ENCODE measurements around the gene RBM47. TPM values are rescaled to one million over a fixed set of nuclear protein-coding genes. Genes with fewer than 3 reads are reported as not detected.

Gene RBM47
- total and polyA plus RNA-seq, 3 donors from 2014 or later = 17.8 to 95.1 (median 51.7) TPM

DNA sequence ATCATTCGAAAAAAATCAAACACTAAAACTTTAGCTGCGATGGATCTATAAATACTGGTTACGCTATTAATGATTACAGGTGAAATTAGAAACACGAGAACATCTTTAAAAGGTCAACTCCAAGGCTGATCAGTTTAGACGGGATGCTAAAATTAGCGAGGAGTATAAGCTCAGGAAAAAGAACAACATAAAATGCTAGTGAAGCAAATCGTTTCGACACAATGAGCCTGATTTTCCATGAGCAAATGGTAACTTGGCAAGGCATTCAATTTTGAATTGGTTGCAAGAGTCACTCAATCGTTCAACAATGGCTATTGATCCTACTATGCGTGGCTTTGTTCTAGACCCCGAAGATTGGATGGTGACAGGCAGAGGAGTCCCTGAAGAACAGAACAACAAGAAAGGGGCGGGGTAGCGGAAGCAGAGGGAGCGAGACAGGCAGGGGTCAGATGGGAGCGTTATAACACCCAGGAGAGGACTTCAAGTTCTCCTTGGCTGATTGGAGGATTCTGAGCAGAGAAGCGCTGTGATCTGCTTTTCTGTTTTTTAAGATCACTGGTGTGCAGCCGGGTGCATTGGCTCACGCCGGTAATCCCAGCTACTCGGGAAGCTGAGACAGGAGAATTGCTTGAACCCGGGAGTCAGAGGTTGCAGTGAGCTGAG lies 146.5 kb downstream of the RBM47 start:
- no peak for TF ChIP-seq POLR2A (IDR thresholded peaks at IDR 0.05)
- TF ChIP-seq, protein P1, sequence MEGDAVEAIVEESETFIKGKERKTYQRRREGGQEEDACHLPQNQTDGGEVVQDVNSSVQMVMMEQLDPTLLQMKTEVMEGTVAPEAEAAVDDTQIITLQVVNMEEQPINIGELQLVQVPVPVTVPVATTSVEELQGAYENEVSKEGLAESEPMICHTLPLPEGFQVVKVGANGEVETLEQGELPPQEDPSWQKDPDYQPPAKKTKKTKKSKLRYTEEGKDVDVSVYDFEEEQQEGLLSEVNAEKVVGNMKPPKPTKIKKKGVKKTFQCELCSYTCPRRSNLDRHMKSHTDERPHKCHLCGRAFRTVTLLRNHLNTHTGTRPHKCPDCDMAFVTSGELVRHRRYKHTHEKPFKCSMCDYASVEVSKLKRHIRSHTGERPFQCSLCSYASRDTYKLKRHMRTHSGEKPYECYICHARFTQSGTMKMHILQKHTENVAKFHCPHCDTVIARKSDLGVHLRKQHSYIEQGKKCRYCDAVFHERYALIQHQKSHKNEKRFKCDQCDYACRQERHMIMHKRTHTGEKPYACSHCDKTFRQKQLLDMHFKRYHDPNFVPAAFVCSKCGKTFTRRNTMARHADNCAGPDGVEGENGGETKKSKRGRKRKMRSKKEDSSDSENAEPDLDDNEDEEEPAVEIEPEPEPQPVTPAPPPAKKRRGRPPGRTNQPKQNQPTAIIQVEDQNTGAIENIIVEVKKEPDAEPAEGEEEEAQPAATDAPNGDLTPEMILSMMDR (IDR thresholded peaks at IDR 0.05) = no peak
- Histone ChIP-seq H3K27ac (no peak overlapping the region), H3K4me3 (no peak overlapping the region)

DNA sequence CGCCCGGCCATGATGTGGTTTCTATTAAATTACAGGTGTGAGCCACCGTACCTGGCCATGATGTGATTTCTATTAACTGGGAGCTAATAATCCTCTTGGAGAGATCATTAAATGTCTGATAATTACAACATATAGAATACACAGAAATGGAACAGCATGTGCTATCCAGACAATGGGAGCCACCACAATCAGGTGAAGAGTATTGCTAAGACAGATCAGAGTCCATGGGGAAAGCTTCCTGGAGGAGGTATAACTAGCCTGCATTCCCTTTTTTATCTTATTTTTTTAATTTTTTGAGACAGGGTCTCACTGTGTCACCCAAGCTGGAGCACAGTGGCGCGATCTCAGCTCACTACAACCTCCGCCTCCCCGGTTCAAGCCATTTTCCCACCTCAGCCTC lies 147.7 kb downstream of the RBM47 start:
- Histone ChIP-seq H3K27me3 (no peaks in the 10 kb centered on the region), H3K4me3 (no peak overlapping the region), H3K36me3 (ENCODE audit: low read depth, missing control alignments) (no peaks in the 10 kb centered on the region), H3K4me1 (no peaks in the 10 kb centered on the region), H3K9me3 (no peaks in the 10 kb centered on the region), H3K27ac (no peak overlapping the region)
- intact Hi-C loops (cut with DNase I; ENCODE audit: low total_unique reads) = no loop called here
- TF ChIP-seq, protein P1 (IDR thresholded peaks at IDR 0.05) = no peak
- no peak for TF ChIP-seq POLR2A (IDR thresholded peaks at IDR 0.05)
- no peak for DNase-seq
- 95% methylated on average over 7 of the region's 7 CpGs for WGBS, 2 donors

More for the DNA sequence above, 146.5 kb downstream of the RBM47 start:
- H3K27me3 ChIP-seq = no peaks in the 10 kb centered on the region
- no peak for DNase-seq
- H3K36me3 ChIP-seq (ENCODE audit: low read depth, missing control alignments) = no peaks in the 10 kb centered on the region
- H3K9me3 ChIP-seq = no peaks in the 10 kb centered on the region
- H3K4me1 ChIP-seq = no peaks in the 10 kb centered on the region
- intact Hi-C loops (cut with DNase I; ENCODE audit: low total_unique reads) = no loop called here
- 58 to 69% methylated on average over 21 of the region's 21 CpGs for WGBS, 2 donors

DNA sequence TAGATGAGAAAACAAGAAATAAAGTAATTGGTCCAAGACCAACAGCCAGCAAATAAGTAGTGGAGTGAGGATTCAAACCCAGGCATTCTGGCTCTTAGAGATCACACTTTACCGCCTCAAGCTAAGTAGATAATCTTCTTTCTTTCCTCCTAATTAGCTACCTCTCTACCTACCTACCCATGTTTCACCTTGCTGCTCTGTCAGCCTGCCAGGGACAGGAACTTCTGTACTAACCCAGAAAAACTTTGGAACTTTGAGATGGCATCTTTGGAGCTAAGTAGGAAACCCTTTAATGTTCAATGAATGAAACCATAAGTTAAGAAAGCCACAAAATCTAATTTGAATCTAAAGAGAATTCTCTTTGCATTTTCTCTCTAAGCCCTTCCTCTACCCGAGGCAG lies 149.4 kb downstream of the RBM47 start:
- no peak for DNase-seq
- H3K27me3 ChIP-seq = no peaks in the 10 kb centered on the region
- H3K27ac ChIP-seq = no peak overlapping the region
- H3K4me1 ChIP-seq = no peaks in the 10 kb centered on the region
- TF ChIP-seq POLR2A (IDR thresholded peaks at IDR 0.05) = no peak
- TF ChIP-seq, protein P1 (IDR thresholded peaks at IDR 0.05) = no peak
- H3K36me3 ChIP-seq (ENCODE audit: low read depth, missing control alignments) = no peaks in the 10 kb centered on the region
- no peak overlapping the region for H3K4me3 ChIP-seq
- 89 to 90% methylated on average over 2 of the region's 2 CpGs for WGBS, 2 donors
- intact Hi-C loops (cut with DNase I; ENCODE audit: low total_unique reads) = no loop called here
- no peaks in the 10 kb centered on the region for H3K9me3 ChIP-seq

DNA sequence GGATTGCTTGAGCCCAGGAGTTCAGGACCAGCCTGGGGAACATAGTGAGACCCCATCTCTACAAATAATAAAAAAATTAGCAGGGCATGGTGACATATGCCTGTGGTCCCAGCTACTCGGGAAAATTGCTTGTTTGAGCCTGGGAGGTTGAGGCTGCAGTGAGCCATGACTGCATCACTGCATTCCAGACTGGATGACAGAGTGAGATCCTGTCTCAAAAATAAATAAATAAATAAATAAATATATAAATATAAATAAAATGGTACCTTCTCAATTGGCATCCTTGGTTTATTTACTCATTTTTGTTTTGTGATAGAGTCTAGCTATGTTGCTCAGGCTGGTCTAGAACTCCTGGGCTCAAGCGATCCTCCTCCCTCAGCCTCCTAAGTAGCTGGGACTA lies 150.3 kb downstream of the RBM47 start:
- H3K4me3 ChIP-seq = no peak overlapping the region

More for the DNA sequence above, 150.3 kb downstream of the RBM47 start:
- Histone ChIP-seq H3K9me3 (no peaks in the 10 kb centered on the region), H3K27me3 (no peaks in the 10 kb centered on the region), H3K27ac (no peak overlapping the region), H3K4me1 (no peaks in the 10 kb centered on the region), H3K36me3 (ENCODE audit: low read depth, missing control alignments) (no peaks in the 10 kb centered on the region)
- no peak for DNase-seq
- intact Hi-C loops (cut with DNase I; ENCODE audit: low total_unique reads) = no loop called here
- WGBS, 2 donors = 68 to 69% methylated on average over 2 of the region's 2 CpGs
- TF ChIP-seq, protein P1 (IDR thresholded peaks at IDR 0.05) = no peak
